H1 (cell line): ENCODE results near the gene QRICH2. TPM values are rescaled to one million over a fixed set of nuclear protein-coding genes. Genes with fewer than 3 reads are reported as not detected.

ENCODE experiments used
- polyA plus RNA-seq, 7 experiments: library from polyadenylated mRNA; depleted of rRNA in 3 of 7; stranded (reverse) in 5 of 7; unstranded in 2 of 7; fragments of >200 nt in 5 of 7; fragments of 200-250 nt in 2 of 7; gene quantifications; 1 replicate in 5 of 7; 2 replicates in 1 of 7; 4 replicates in 1 of 7; pipeline versions ENCODE4 v1.2.1 to v1.2.3, GENCODE V29; 2011 to 2013; ENCODE audit warnings: missing spikeins in 2 of 7, mixed read lengths in 2 of 7
- small RNA-seq: library from polyadenylated mRNA; stranded (forward); fragments of <200 nt; extraction: miRNeasy Mini kit (QIAGEN cat#:217004); gene quantifications from one replicate; pipeline ENCODE3, GENCODE V24; 2013; ENCODE audit not compliant: insufficient read depth
- total RNA-seq: library from RNA; stranded (reverse); fragmentation: NEBNext Ultra II Directional; extraction: Animal tissue kit (Norgen Biotek cat#: 25700); gene quantifications from 2 replicates; pipeline ENCODE4 v1.2.1, GENCODE V29; 2021

Gene QRICH2
- total and polyA plus RNA-seq, 2 of the 8 experiments (the other 6 are each of a cell fraction or from before 2014, with no cell fraction given), result 2.8 to 3.8 TPM

Small RNA genes lying within 50 kb of the gene (small RNA-seq; reads per million reads assigned to genes)
- gene RF00019 (not detected), gene RNU6-24P (not detected)

Other genes with a start within 250 kb of the QRICH2 start
- gene SRP68, start 235.8 kb downstream of the QRICH2 start, total RNA-seq, result 83.5 and 84.6 TPM in 2 replicates
- 50.0 and 57.7 TPM in 2 replicates for gene SRP68, start 235.8 kb downstream of the QRICH2 start, polyA plus RNA-seq (2011; rRNA removed)
- gene GALR2, start 233.5 kb downstream of the QRICH2 start, total RNA-seq, result 0.86 and 1.0 TPM in 2 replicates
- gene GALR2, start 233.5 kb downstream of the QRICH2 start, polyA plus RNA-seq (2011; rRNA removed), result 2.2 and 2.5 TPM in 2 replicates
- 0.26 TPM in 1 of 2 replicates, not detected in the other for gene ZACN, start 229.1 kb downstream of the QRICH2 start, total RNA-seq
- not detected in 2 replicates for gene ZACN, start 229.1 kb downstream of the QRICH2 start, polyA plus RNA-seq (2011; rRNA removed)
- gene EXOC7, start 204.5 kb downstream of the QRICH2 start, total RNA-seq, result 92.6 and 95.3 TPM in 2 replicates
- gene EXOC7, start 204.5 kb downstream of the QRICH2 start, polyA plus RNA-seq (2011; rRNA removed), result 77.1 and 83.3 TPM in 2 replicates
- gene FOXJ1, start 167.0 kb downstream of the QRICH2 start, total RNA-seq, result 4.9 and 5.4 TPM in 2 replicates
- gene FOXJ1, start 167.0 kb downstream of the QRICH2 start, polyA plus RNA-seq (2011; rRNA removed), result 4.6 and 4.7 TPM in 2 replicates
- gene RNF157, start 67.8 kb downstream of the QRICH2 start, total RNA-seq, result 13.4 and 14.9 TPM in 2 replicates
- gene RNF157, start 67.8 kb downstream of the QRICH2 start, polyA plus RNA-seq (2011; rRNA removed), result 16.7 and 20.2 TPM in 2 replicates
- gene UBALD2, start 42.9 kb downstream of the QRICH2 start, total RNA-seq, result 22.6 and 25.6 TPM in 2 replicates
- 17.8 and 26.8 TPM in 2 replicates for gene UBALD2, start 42.9 kb downstream of the QRICH2 start, polyA plus RNA-seq (2011; rRNA removed)
- 42.8 and 54.2 TPM in 2 replicates for gene PRPSAP1, start 45.6 kb upstream of the QRICH2 start, total RNA-seq
- 32.0 and 42.5 TPM in 2 replicates for gene PRPSAP1, start 45.6 kb upstream of the QRICH2 start, polyA plus RNA-seq (2011; rRNA removed)
- gene SPHK1, start 76.3 kb upstream of the QRICH2 start, total RNA-seq, result 2.4 and 2.6 TPM in 2 replicates
- gene SPHK1, start 76.3 kb upstream of the QRICH2 start, polyA plus RNA-seq (2011; rRNA removed), result 2.4 and 4.6 TPM in 2 replicates
- gene UBE2O, start 144.9 kb upstream of the QRICH2 start, total RNA-seq, result 63.0 and 65.6 TPM in 2 replicates
- gene UBE2O, start 144.9 kb upstream of the QRICH2 start, polyA plus RNA-seq (2011; rRNA removed), result 24.4 and 34.1 TPM in 2 replicates
- not detected in 2 replicates for gene AANAT, start 159.3 kb upstream of the QRICH2 start, total RNA-seq
- 0.53 and 1.1 TPM in 2 replicates for gene AANAT, start 159.3 kb upstream of the QRICH2 start, polyA plus RNA-seq (2011; rRNA removed)
- 25.9 and 26.2 TPM in 2 replicates for gene RHBDF2, start 193.1 kb upstream of the QRICH2 start, total RNA-seq
- 21.2 and 27.9 TPM in 2 replicates for gene RHBDF2, start 193.1 kb upstream of the QRICH2 start, polyA plus RNA-seq (2011; rRNA removed)
- 3.7 and 4.0 TPM in 2 replicates for gene CYGB, start 229.4 kb upstream of the QRICH2 start, total RNA-seq
- gene CYGB, start 229.4 kb upstream of the QRICH2 start, polyA plus RNA-seq (2011; rRNA removed), result 2.7 and 3.3 TPM in 2 replicates
- gene PRCD, start 231.8 kb upstream of the QRICH2 start, total RNA-seq, result 1.4 and 2.1 TPM in 2 replicates
- 0.77 and 1.1 TPM in 2 replicates for gene PRCD, start 231.8 kb upstream of the QRICH2 start, polyA plus RNA-seq (2011; rRNA removed)